Endothelial cell of umbilical vein (primary cell): Measurements from ENCODE around the gene AFAP1L2. TPM values are rescaled to one million over a fixed set of nuclear protein-coding genes. Genes with fewer than 3 reads are reported as not detected.

ENCODE experiments used
- BruUV-seq: library from RNA; stranded (reverse); fragments of 400-500 nt; replicated peaks from 2 replicates; lab custom pipeline; 2021; lab: Mats Ljungman, UMichigan
- CTCF ChIA-PET: fragments of 300-600, 350-600 bp; sonication (Branson Sonifier 250); formaldehyde crosslinking; loops from one replicate; lab custom pipeline; 2021; ENCODE audit warnings: antibody characterized with exemption, inconsistent platforms; lab: Charles Lee
- POLR2A ChIA-PET: fragments of 300-600, 350-600 bp; sonication (Branson Sonifier 250); formaldehyde crosslinking; loops from one replicate; lab custom pipeline; 2021; ENCODE audit warnings: antibody characterized with exemption, inconsistent platforms; lab: Charles Lee
- DNase-seq: peaks from one replicate; pipeline ENCODE4 v3.0.0-alpha.2; 2011; ENCODE audit warnings: low read depth, low spot score
- FAIRE-seq: peaks from 2 replicates; lab custom pipeline; 2011; peaks lifted over from hg19 to GRCh38; lab: Jason Lieb, UNC
- H2AFZ ChIP-seq: 2 replicates; pipeline ENCODE4 v1.6.0; 2012; ENCODE audit warnings: low read depth, low read length, control low read depth, inconsistent platforms
- H3K27ac ChIP-seq: 2 replicates; pipeline ENCODE4 v1.5.1; 2011; ENCODE audit warnings: low read depth, mild to moderate bottlenecking, control low read depth, low read length, moderate library complexity; ENCODE audit not compliant: insufficient read depth
- H3K27me3 ChIP-seq, 2 experiments: 2 replicates each; pipeline versions ENCODE4 v1.6.0 to v1.6.1; 2011; ENCODE audit warnings: low read length in 2 of 2, mixed read lengths in 1 of 2; ENCODE audit not compliant: control insufficient read depth in 2 of 2, insufficient read depth in 2 of 2
- H3K36me3 ChIP-seq, 2 experiments: 2 replicates in 1 of 2; 3 replicates in 1 of 2; pipeline ENCODE4 v1.5.1; 2011; ENCODE audit warnings: low read length in 2 of 2, mild to moderate bottlenecking in 1 of 2, moderate library complexity in 1 of 2; ENCODE audit not compliant: control insufficient read depth in 2 of 2, insufficient read depth in 2 of 2; ENCODE audit errors: extremely low read depth in 1 of 2
- H3K4me1 ChIP-seq: 3 replicates; pipeline ENCODE4 v1.5.1; 2011; ENCODE audit warnings: mild to moderate bottlenecking, low read length; ENCODE audit not compliant: control insufficient read depth, insufficient read depth; ENCODE audit errors: extremely low read depth
- H3K4me2 ChIP-seq: 2 replicates; pipeline ENCODE4 v1.6.1; 2011; ENCODE audit warnings: low read length, control low read depth, mixed read lengths; ENCODE audit not compliant: insufficient read depth
- H3K4me3 ChIP-seq, 3 experiments: fragments of 200-600 bp in 1 of 3; sonication (generic), shearing (Covaris generic) in 1 of 3; replicated peaks in 1 of 3; 2 replicates each; pipeline ENCODE4 v1.5.1; 2011 to 2016; ENCODE audit warnings: control low read depth in 3 of 3, low read length in 3 of 3, mild to moderate bottlenecking in 2 of 3, inconsistent platforms in 1 of 3, low read depth in 1 of 3, moderate library complexity in 1 of 3; ENCODE audit not compliant: insufficient read depth in 1 of 3
- H3K79me2 ChIP-seq: 2 replicates; pipeline ENCODE4 v1.6.0; 2012; ENCODE audit warnings: low read length, inconsistent platforms; ENCODE audit not compliant: control insufficient read depth, insufficient read depth
- H3K9ac ChIP-seq: replicated peaks from 2 replicates; pipeline ENCODE3; 2011; ENCODE audit warnings: low read length, control low read depth; ENCODE audit not compliant: insufficient read depth; ENCODE audit errors: extremely low read depth
- H3K9me1 ChIP-seq: replicated peaks from 3 replicates; pipeline ENCODE4 v1.6.0; 2011; ENCODE audit warnings: mild to moderate bottlenecking, low read length; ENCODE audit not compliant: control insufficient read depth, insufficient read depth; ENCODE audit errors: extremely low read depth
- H3K9me3 ChIP-seq: replicated peaks from 2 replicates; pipeline ENCODE4 v1.5.1; 2012; ENCODE audit warnings: low read length, inconsistent platforms; ENCODE audit not compliant: control insufficient read depth, insufficient read depth
- H4K20me1 ChIP-seq: replicated peaks from 2 replicates; pipeline ENCODE3; 2011; ENCODE audit warnings: mild to moderate bottlenecking, low read length; ENCODE audit not compliant: control insufficient read depth, insufficient read depth; ENCODE audit errors: extremely low read depth
- FOS ChIP-seq: IDR thresholded peaks from 2 replicates; pipeline ENCODE4 v1.6.1; 2011; ENCODE audit warnings: mild to moderate bottlenecking, low read length, moderate library complexity, borderline replicate concordance; ENCODE audit not compliant: insufficient read depth
- GATA2 ChIP-seq: IDR thresholded peaks from 2 replicates; pipeline ENCODE4 v1.7.0; 2011; ENCODE audit warnings: low read depth, mild to moderate bottlenecking, moderate library complexity, mixed read lengths, low read length; ENCODE audit not compliant: insufficient read length, insufficient read depth
- JUN ChIP-seq: IDR thresholded peaks from 2 replicates; pipeline ENCODE4 v1.6.1; 2011; ENCODE audit warnings: borderline replicate concordance, low read depth; ENCODE audit not compliant: insufficient read length, insufficient read depth
- MYC ChIP-seq: IDR thresholded peaks from one replicate; pipeline ENCODE4 v1.6.1; 2011; ENCODE audit warnings: mild to moderate bottlenecking, low read depth, low read length
- POLR2A ChIP-seq: IDR thresholded peaks from 2 replicates; pipeline ENCODE4 v1.6.1; 2012; ENCODE audit warnings: low read depth, mild to moderate bottlenecking, control low read depth, low read length
- POLR2AphosphoS5 ChIP-seq: IDR thresholded peaks from 2 replicates; pipeline ENCODE4 v1.6.1; 2012; ENCODE audit warnings: low read depth, mild to moderate bottlenecking, control low read depth, low read length, moderate library complexity; ENCODE audit not compliant: insufficient read depth
- dilution Hi-C: fragments of 300-500 bp; cut with MboI; formaldehyde crosslinking; loops from one replicate; pipeline ENCODE4 v1.15.0; 2019; ENCODE audit warnings: low sequenced_read_pairs; ENCODE audit not compliant: extremely low pct_ligation_motif_present
- intact Hi-C: fragments of 100-400 bp; cut with micrococcal nuclease; formaldehyde crosslinking; loops from one replicate; pipeline ENCODE4 v1.10.0; 2022
- polyA plus RNA-seq, 4 experiments: library from polyadenylated mRNA; depleted of rRNA in 3 of 4; stranded (reverse) in 3 of 4; unstranded in 1 of 4; fragments of >200 nt; gene quantifications; 2 replicates each; pipeline versions ENCODE4 v1.2.1 to v1.2.3, GENCODE V29; 2011 to 2012; ENCODE audit warnings: missing spikeins in 1 of 4
- total RNA-seq: library from RNA; stranded (reverse); gene quantifications from 2 replicates; pipeline ENCODE4 v1.2.3, GENCODE V29; 2021
- TF ChIP-seq, protein P1 (sequence below): IDR thresholded peaks from 2 replicates; pipeline ENCODE4 v1.6.1; 2011; ENCODE audit not compliant: insufficient read depth, insufficient read length
- TF ChIP-seq, protein P2 (sequence below), 2 donors: IDR thresholded peaks; 1 replicate in 1 of 2; 2 replicates in 1 of 2; pipeline ENCODE4 v1.5.1; 2011; ENCODE audit warnings: low read length in 2 of 2, mild to moderate bottlenecking in 2 of 2, moderate library complexity in 2 of 2, control low read depth in 1 of 2, inconsistent platforms in 1 of 2, low read depth in 1 of 2; ENCODE audit not compliant: insufficient read depth in 1 of 2; ENCODE audit errors: extremely low read depth in 1 of 2

The AFAP1L2 gene
- total and polyA plus RNA-seq, 2 donors (not counting 3 experiments of a cell fraction or from before 2014, with no cell fraction given): 0.90 to 4.1 TPM

- no peak overlapping the region for H3K4me2 ChIP-seq
- H3K9me1 ChIP-seq: no peaks in the 10 kb centered on the region
- no peaks in the 10 kb centered on the region for H3K9me3 ChIP-seq
- H3K9ac ChIP-seq: no peak overlapping the region
- ChIA-PET POLR2A (no interaction called here), CTCF (interaction anchor here (1.0 kb wide), 1 partner anchor 158 kb away, joined by 3 read pairs; no protein-coding TSS in a partner anchor)
- no peak overlapping the region for H3K27ac ChIP-seq
- H3K79me2 ChIP-seq: no peaks in the 10 kb centered on the region
- DNase-seq: no peak
- H3K27me3 ChIP-seq: peaks cover 0 to 5% of the 10 kb centered on the region in 2 experiments
- intact Hi-C loops (no loop called here), dilution Hi-C loops (no loop called here)
- no peaks in the 10 kb centered on the region for H4K20me1 ChIP-seq
- no TSS peak for BruUV-seq
- FAIRE-seq: no peak
- TF ChIP-seq, protein P1, sequence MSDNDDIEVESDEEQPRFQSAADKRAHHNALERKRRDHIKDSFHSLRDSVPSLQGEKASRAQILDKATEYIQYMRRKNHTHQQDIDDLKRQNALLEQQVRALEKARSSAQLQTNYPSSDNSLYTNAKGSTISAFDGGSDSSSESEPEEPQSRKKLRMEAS: no peak
- TF ChIP-seq FOS (no peak), MYC (no peak), GATA2 (no peak), POLR2AphosphoS5 (no peak), POLR2A (no peak), JUN (no peak)
- TF ChIP-seq, protein P2, sequence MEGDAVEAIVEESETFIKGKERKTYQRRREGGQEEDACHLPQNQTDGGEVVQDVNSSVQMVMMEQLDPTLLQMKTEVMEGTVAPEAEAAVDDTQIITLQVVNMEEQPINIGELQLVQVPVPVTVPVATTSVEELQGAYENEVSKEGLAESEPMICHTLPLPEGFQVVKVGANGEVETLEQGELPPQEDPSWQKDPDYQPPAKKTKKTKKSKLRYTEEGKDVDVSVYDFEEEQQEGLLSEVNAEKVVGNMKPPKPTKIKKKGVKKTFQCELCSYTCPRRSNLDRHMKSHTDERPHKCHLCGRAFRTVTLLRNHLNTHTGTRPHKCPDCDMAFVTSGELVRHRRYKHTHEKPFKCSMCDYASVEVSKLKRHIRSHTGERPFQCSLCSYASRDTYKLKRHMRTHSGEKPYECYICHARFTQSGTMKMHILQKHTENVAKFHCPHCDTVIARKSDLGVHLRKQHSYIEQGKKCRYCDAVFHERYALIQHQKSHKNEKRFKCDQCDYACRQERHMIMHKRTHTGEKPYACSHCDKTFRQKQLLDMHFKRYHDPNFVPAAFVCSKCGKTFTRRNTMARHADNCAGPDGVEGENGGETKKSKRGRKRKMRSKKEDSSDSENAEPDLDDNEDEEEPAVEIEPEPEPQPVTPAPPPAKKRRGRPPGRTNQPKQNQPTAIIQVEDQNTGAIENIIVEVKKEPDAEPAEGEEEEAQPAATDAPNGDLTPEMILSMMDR (IDR thresholded peaks at IDR 0.05; ENCODE audit: extremely low read depth in 1 of 2, insufficient read depth in 1 of 2, low read depth in 1 of 2, low read length in 2 of 2): no peak
- no peak overlapping the region for H3K4me3 ChIP-seq
- H3K4me1 ChIP-seq: peaks cover 8% of the 10 kb centered on the region
- H3K36me3 ChIP-seq: no peaks in the 10 kb centered on the region
- no peak overlapping the region for H2AFZ ChIP-seq
Measured at GRCh38 chr10:114301177-114301576, 103.1 kb downstream of the AFAP1L2 start.
